ENCODE results near the gene P3H3.
"Not testable (repeated sequence)": the region's sequence is repeated elsewhere in the genome, so short reads cannot be mapped to it uniquely, and the experiment has no call there.

The P3H3 gene

DNA sequence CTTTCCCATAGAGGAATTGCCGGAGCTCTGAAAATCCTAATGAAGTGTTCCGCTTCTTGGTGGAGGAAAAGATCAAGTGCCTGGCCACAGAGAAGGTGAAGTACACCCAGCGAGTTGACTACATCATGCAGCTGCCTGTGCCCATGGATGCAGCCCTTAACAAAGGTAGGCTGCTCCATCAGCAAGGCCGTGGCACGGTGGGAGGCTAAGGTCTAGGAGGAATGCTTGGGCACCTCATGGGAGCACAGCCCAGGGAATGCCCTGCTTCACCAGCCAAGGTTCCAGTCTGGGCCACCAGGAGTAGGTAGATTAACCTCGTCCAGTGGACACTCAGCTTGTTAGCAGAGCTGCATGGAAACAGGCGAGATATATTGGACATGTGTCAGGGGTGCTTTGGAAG, 32.7 kb downstream of the P3H3 start:
- CTCF ChIA-PET = interaction anchor here (1.5 to 1.6 kb wide), 2 partner anchors 9 to 11 kb away, joined by 6 to 9 read pairs; partner anchors contain the start of genes SPSB2 and USP5
- WGBS (ENCODE audit: insufficient coverage) = 94% methylated on average over 7 of the region's 7 CpGs
- Histone ChIP-seq H3K4me3 (ENCODE audit: control insufficient read depth in 1 of 7, extremely low read depth in 1 of 7, insufficient read depth in 4 of 7, low read depth in 2 of 7, low read length in 6 of 7) (no peak overlapping the region), H3K27me3 (replicated peaks in 2 of 5; ENCODE audit: control insufficient read depth in 4 of 5, insufficient read depth in 5 of 5, low read length in 4 of 5) (no peaks in the 10 kb centered on the region), H3K4me1 (ENCODE audit: control extremely low read depth in 1 of 4, control insufficient read depth in 4 of 4, insufficient read depth in 4 of 4, low read length in 3 of 4) (no peaks in the 10 kb centered on the region), H3K27ac (ENCODE audit: insufficient read depth in 1 of 2, low read depth in 1 of 2, low read length in 2 of 2, poor library complexity in 1 of 2, severe bottlenecking in 2 of 2) (no peak overlapping the region), H3K36me3 (ENCODE audit: control insufficient read depth in 4 of 4, insufficient read depth in 4 of 4, low read length in 3 of 4) (peaks cover 26 to 95% (median 81%) of the 10 kb centered on the region in 4 experiments), H3K9me3 (ENCODE audit: control extremely low read depth in 1 of 5, control insufficient read depth in 4 of 5, insufficient read depth in 2 of 5, low read depth in 1 of 5, low read length in 4 of 5) (no peaks in the 10 kb centered on the region)
- no peak for DNase-seq
- POLR2A ChIA-PET = no interaction called here

GRCh38 chr12:6861391-6861790, 33.2 kb downstream of the P3H3 start:
- 96% methylated on average over 9 of the region's 9 CpGs for WGBS (ENCODE audit: insufficient coverage)
- POLR2A ChIA-PET = no interaction called here
- Histone ChIP-seq H3K4me3 (ENCODE audit: control insufficient read depth in 1 of 7, extremely low read depth in 1 of 7, insufficient read depth in 4 of 7, low read depth in 2 of 7, low read length in 6 of 7) (no peak overlapping the region), H3K27me3 (replicated peaks in 2 of 5; ENCODE audit: control insufficient read depth in 4 of 5, insufficient read depth in 5 of 5, low read length in 4 of 5) (no peaks in the 10 kb centered on the region), H3K9me3 (ENCODE audit: control extremely low read depth in 1 of 5, control insufficient read depth in 4 of 5, insufficient read depth in 2 of 5, low read depth in 1 of 5, low read length in 4 of 5) (no peaks in the 10 kb centered on the region), H3K27ac (ENCODE audit: insufficient read depth in 1 of 2, low read depth in 1 of 2, low read length in 2 of 2, poor library complexity in 1 of 2, severe bottlenecking in 2 of 2) (no peak overlapping the region), H3K36me3 (ENCODE audit: control insufficient read depth in 4 of 4, insufficient read depth in 4 of 4, low read length in 3 of 4) (peaks cover 26 to 94% (median 80%) of the 10 kb centered on the region in 4 experiments), H3K4me1 (ENCODE audit: control extremely low read depth in 1 of 4, control insufficient read depth in 4 of 4, insufficient read depth in 4 of 4, low read length in 3 of 4) (peaks cover 0 to 2% (median 2%) of the 10 kb centered on the region in 4 experiments)
- CTCF ChIA-PET = interaction anchor here (1.5 to 1.6 kb wide), 2 partner anchors 9 to 11 kb away, joined by 6 to 9 read pairs; partner anchors contain the start of genes SPSB2 and USP5
- DNase-seq = no peak

GRCh38 chr12:6863033-6863432, 34.8 kb downstream of the P3H3 start:
- POLR2A ChIA-PET = interaction anchor here (0.6 kb wide), 1 partner anchor 78 kb away, joined by 4 read pairs; no protein-coding TSS in a partner anchor
- peaks cover 11 to 80% (median 67%) of the 10 kb centered on the region in 4 experiments for H3K36me3 ChIP-seq (ENCODE audit: control insufficient read depth in 4 of 4, insufficient read depth in 4 of 4, low read length in 3 of 4)
- CTCF ChIA-PET = interaction anchor here (1.0 to 8.0 kb wide), 2 partner anchors 9 to 10 kb away, joined by 3 to 85 read pairs; partner anchors contain the start of genes CDCA3 and USP5
- H3K27me3 ChIP-seq (replicated peaks in 2 of 5; ENCODE audit: control insufficient read depth in 4 of 5, insufficient read depth in 5 of 5, low read length in 4 of 5) = no peaks in the 10 kb centered on the region
- no peaks in the 10 kb centered on the region for H3K9me3 ChIP-seq (ENCODE audit: control extremely low read depth in 1 of 5, control insufficient read depth in 4 of 5, insufficient read depth in 2 of 5, low read depth in 1 of 5, low read length in 4 of 5)
- no peak for DNase-seq
- H3K27ac ChIP-seq (ENCODE audit: insufficient read depth in 1 of 2, low read depth in 1 of 2, low read length in 2 of 2, poor library complexity in 1 of 2, severe bottlenecking in 2 of 2) = no peak overlapping the region
- H3K4me1 ChIP-seq (ENCODE audit: control extremely low read depth in 1 of 4, control insufficient read depth in 4 of 4, insufficient read depth in 4 of 4, low read length in 3 of 4) = peaks cover 0 to 14% (median 12%) of the 10 kb centered on the region in 4 experiments
- H3K4me3 ChIP-seq (ENCODE audit: control insufficient read depth in 1 of 7, extremely low read depth in 1 of 7, insufficient read depth in 4 of 7, low read depth in 2 of 7, low read length in 6 of 7) = no peak overlapping the region
- 97% methylated on average over 11 of the region's 11 CpGs for whole genome bisulfite sequencing (ENCODE audit: insufficient coverage)

GRCh38 chr12:6863586-6864321, 35.5 kb downstream of the P3H3 start:
- CTCF ChIA-PET = interaction anchor here (0.9 to 8.0 kb wide), 4 partner anchors 9 to 74 kb away, joined by 3 to 85 read pairs (median 3); partner anchors contain the start of genes CDCA3 and USP5
- WGBS (ENCODE audit: insufficient coverage) = 99% methylated on average over 8 of the region's 16 CpGs

DNA sequence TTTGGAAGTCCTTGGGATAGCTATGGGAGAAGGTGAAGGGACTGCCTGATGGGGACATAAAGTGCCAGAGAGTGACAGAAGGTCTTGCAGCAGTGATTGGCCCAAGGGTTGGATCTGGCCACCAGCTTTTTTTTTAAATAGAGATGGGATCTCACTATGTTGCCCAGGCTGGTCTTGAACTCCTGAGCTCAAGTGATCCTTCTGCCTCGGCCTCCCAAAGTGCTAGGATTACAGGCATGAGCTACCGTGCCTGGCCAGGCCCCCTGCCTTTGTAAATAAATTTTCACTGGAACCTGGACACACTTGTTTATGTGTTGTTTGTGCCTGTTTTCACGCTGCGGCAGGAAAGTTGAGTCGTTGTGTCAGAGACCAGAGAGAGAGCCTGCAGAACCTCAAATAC, 37.1 kb downstream of the P3H3 start:
- H3K4me3 ChIP-seq (ENCODE audit: control insufficient read depth in 1 of 7, extremely low read depth in 1 of 7, insufficient read depth in 4 of 7, low read depth in 2 of 7, low read length in 6 of 7); DNase-seq; H3K27ac ChIP-seq (ENCODE audit: insufficient read depth in 1 of 2, low read depth in 1 of 2, low read length in 2 of 2, poor library complexity in 1 of 2, severe bottlenecking in 2 of 2); H3K9me3 ChIP-seq (ENCODE audit: control extremely low read depth in 1 of 5, control insufficient read depth in 4 of 5, insufficient read depth in 2 of 5, low read depth in 1 of 5, low read length in 4 of 5); POLR2A ChIA-PET; H3K27me3 ChIP-seq (replicated peaks in 2 of 5; ENCODE audit: control insufficient read depth in 4 of 5, insufficient read depth in 5 of 5, low read length in 4 of 5): not testable (repeated sequence)
- CTCF ChIA-PET = interaction anchor here (0.6 to 8.0 kb wide), 6 partner anchors 11 to 246 kb away, joined by 3 to 85 read pairs (median 3); partner anchors contain the start of genes CDCA3, MLF2 and USP5
- H3K36me3 ChIP-seq (ENCODE audit: control insufficient read depth in 4 of 4, insufficient read depth in 4 of 4, low read length in 3 of 4) = peaks cover 11 to 74% (median 59%) of the 10 kb centered on the region in 4 experiments
- peaks cover 8 to 32% (median 28%) of the 10 kb centered on the region in 4 experiments for H3K4me1 ChIP-seq (ENCODE audit: control extremely low read depth in 1 of 4, control insufficient read depth in 4 of 4, insufficient read depth in 4 of 4, low read length in 3 of 4)
- 96% methylated on average over 5 of the region's 5 CpGs for WGBS (ENCODE audit: insufficient coverage)

More at GRCh38 chr12:6863586-6864321, 35.5 kb downstream of the P3H3 start:
- Histone ChIP-seq H3K27ac (ENCODE audit: insufficient read depth in 1 of 2, low read depth in 1 of 2, low read length in 2 of 2, poor library complexity in 1 of 2, severe bottlenecking in 2 of 2) (no peak overlapping the region), H3K36me3 (ENCODE audit: control insufficient read depth in 4 of 4, insufficient read depth in 4 of 4, low read length in 3 of 4) (peaks cover 9 to 73% (median 62%) of the 10 kb centered on the region in 4 experiments), H3K4me1 (ENCODE audit: control extremely low read depth in 1 of 4, control insufficient read depth in 4 of 4, insufficient read depth in 4 of 4, low read length in 3 of 4) (peaks cover 7 to 21% (median 19%) of the 10 kb centered on the region in 4 experiments), H3K27me3 (replicated peaks in 2 of 5; ENCODE audit: control insufficient read depth in 4 of 5, insufficient read depth in 5 of 5, low read length in 4 of 5) (no peaks in the 10 kb centered on the region), H3K9me3 (ENCODE audit: control extremely low read depth in 1 of 5, control insufficient read depth in 4 of 5, insufficient read depth in 2 of 5, low read depth in 1 of 5, low read length in 4 of 5) (no peaks in the 10 kb centered on the region), H3K4me3 (ENCODE audit: control insufficient read depth in 1 of 7, extremely low read depth in 1 of 7, insufficient read depth in 4 of 7, low read depth in 2 of 7, low read length in 6 of 7) (no peak overlapping the region)
- no peak for DNase-seq
- POLR2A ChIA-PET = interaction anchor here (0.6 kb wide), 1 partner anchor 77 kb away, joined by 4 read pairs; no protein-coding TSS in a partner anchor

DNA sequence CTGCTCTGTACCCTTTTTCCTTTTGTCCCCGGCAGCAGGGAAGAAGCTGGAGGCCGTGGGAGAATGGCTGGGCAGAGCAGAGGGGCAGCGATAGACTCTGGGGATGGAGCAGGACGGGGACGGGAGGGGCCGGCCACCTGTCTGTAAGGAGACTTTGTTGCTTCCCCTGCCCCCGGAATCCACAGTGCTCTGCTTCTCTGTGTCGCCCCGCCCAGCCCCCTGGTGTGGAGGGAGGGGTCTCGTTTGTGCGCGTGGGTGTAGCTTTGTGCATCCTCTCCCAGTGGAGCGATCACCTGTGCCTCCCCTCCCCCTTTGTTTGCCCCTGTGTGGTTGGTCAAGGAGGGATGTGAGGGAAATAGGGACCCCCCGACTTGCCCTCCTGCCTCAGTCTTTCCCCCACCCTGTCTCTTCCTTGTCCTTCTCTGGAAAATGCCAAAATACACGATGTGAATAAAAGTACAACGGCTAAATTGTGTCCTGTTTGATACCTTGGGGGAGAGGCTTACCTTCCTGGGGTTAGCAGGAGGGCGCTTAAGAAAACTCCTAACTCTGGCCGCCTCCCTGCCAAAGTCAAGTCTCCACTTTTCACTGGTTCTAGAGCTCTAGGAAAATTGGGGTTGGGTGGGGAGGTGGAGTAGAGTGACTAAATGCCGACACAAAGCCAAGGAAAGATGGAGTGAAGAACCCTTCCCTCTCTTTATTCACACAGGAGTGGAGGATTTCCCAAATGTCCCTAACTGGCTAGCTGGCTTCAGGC, 38.1 kb downstream of the P3H3 start:
- no peak for DNase-seq
- ChIA-PET POLR2A (interaction anchor here (0.5 to 3.7 kb wide), 5 partner anchors 12 to 78 kb away, joined by 6 to 21 read pairs (median 6); partner anchors contain the start of genes C12orf57, CDCA3, RNU7-1 and USP5), CTCF (interaction anchor here (0.9 to 9.4 kb wide), 7 partner anchors 12 to 245 kb away, joined by 3 to 105 read pairs (median 3); partner anchors contain the start of genes CDCA3, LRRC23 and USP5)
- peak overlapping the region in 1 of 2 experiments; percentile 80 for H3K27ac ChIP-seq (ENCODE audit: insufficient read depth in 1 of 2, low read depth in 1 of 2, low read length in 2 of 2, poor library complexity in 1 of 2, severe bottlenecking in 2 of 2)
- WGBS (ENCODE audit: insufficient coverage) = 91% methylated on average over 6 of the region's 19 CpGs
- H3K9me3 ChIP-seq (ENCODE audit: control extremely low read depth in 1 of 5, control insufficient read depth in 4 of 5, insufficient read depth in 2 of 5, low read depth in 1 of 5, low read length in 4 of 5) = no peaks in the 10 kb centered on the region
- peak overlapping the region; percentile 9 to 89 (median 66) for H3K4me3 ChIP-seq (ENCODE audit: control insufficient read depth in 1 of 7, extremely low read depth in 1 of 7, insufficient read depth in 4 of 7, low read depth in 2 of 7, low read length in 6 of 7)
- peaks cover 4 to 74% (median 59%) of the 10 kb centered on the region in 4 experiments for H3K36me3 ChIP-seq (ENCODE audit: control insufficient read depth in 4 of 4, insufficient read depth in 4 of 4, low read length in 3 of 4)
- H3K27me3 ChIP-seq (replicated peaks in 2 of 5; ENCODE audit: control insufficient read depth in 4 of 5, insufficient read depth in 5 of 5, low read length in 4 of 5) = no peaks in the 10 kb centered on the region
- H3K4me1 ChIP-seq (ENCODE audit: control extremely low read depth in 1 of 4, control insufficient read depth in 4 of 4, insufficient read depth in 4 of 4, low read length in 3 of 4) = peaks cover 8 to 42% (median 34%) of the 10 kb centered on the region in 4 experiments

All from common myeloid progenitor, CD34-positive (primary cell).